HCT116 (cell line): ENCODE data around the gene TAF3. TPM values are rescaled to one million over a fixed set of nuclear protein-coding genes. Genes with fewer than 3 reads are reported as not detected.

Source experiments
- ATAC-seq: fragments of 200-7000 bp; cut with Tn5 transposase; 2 replicates; pipeline ENCODE4 v1.9.1; 2020; ENCODE audit warnings: mild to moderate bottlenecking, moderate library complexity
- BruUV-seq: library from RNA; stranded (reverse); fragments of 400-500 nt; replicated peaks from 2 replicates; lab custom pipeline; 2021; lab: Mats Ljungman, UMichigan
- CTCF ChIA-PET: fragments of 300-600 bp; sonication (Branson Sonifier 250); formaldehyde crosslinking; loops from one replicate; lab custom pipeline; 2021; ENCODE audit warnings: antibody characterized with exemption; lab: Charles Lee
- POLR2A ChIA-PET: fragments of 300-600, 350-600 bp; sonication (Branson Sonifier 250); formaldehyde crosslinking; loops from one replicate; lab custom pipeline; 2021; ENCODE audit warnings: antibody characterized with exemption; lab: Charles Lee
- RAD21 ChIA-PET, 2 experiments: fragments of 300-600 bp; sonication (Branson Sonifier 250); formaldehyde crosslinking; loops; one replicate each; lab custom pipeline; 2023; ENCODE audit warnings: low total read pairs in 2 of 2; ENCODE audit not compliant: uncharacterized antibody in 2 of 2, unreplicated experiment in 2 of 2, low non-redundant PET in 1 of 2; lab: Charles Lee
- DNase-seq: peaks from one replicate; pipeline ENCODE4 v3.0.0-alpha.2; 2010; ENCODE audit warnings: low read depth, low spot score
- H2AFZ ChIP-seq: fragments of 200-600 bp; shearing (Covaris generic), sonication (generic); 2 replicates; pipeline ENCODE4 v1.6.1; 2017; ENCODE audit warnings: low read depth, mixed run types, mixed read lengths, antibody characterized with exemption, low read length; ENCODE audit not compliant: poor library complexity, severe bottlenecking
- H3K27ac ChIP-seq: 2 replicates; pipeline ENCODE4 v1.5.1; 2012; ENCODE audit warnings: low read depth, low read length
- H3K27me3 ChIP-seq: fragments of 200-600 bp; sonication (generic); 2 replicates; pipeline ENCODE4 v1.6.1; 2016; ENCODE audit warnings: mixed run types, low read length, mixed read lengths; ENCODE audit not compliant: insufficient read depth
- H3K36me3 ChIP-seq, 2 experiments: fragments of 200-500 bp in 1 of 2; fragments of 200-600 bp in 1 of 2; sonication (Bioruptor generic) in 1 of 2; sonication (generic) in 1 of 2; 2 replicates each; pipeline versions ENCODE4 v1.5.1 to v1.6.1; 2014 to 2016; ENCODE audit warnings: low read length in 2 of 2, inconsistent platforms in 1 of 2, mixed read lengths in 1 of 2, mixed run types in 1 of 2; ENCODE audit not compliant: insufficient read depth in 2 of 2, control insufficient read depth in 1 of 2
- H3K4me1 ChIP-seq, 2 experiments: fragments of 200-600 bp in 1 of 2; sonication (generic) in 1 of 2; 2 replicates each; pipeline versions ENCODE4 v1.5.1 to v1.6.1; 2012 to 2017; ENCODE audit warnings: low read length in 2 of 2, inconsistent platforms in 1 of 2, mild to moderate bottlenecking in 1 of 2, mixed read lengths in 1 of 2, mixed run types in 1 of 2, moderate library complexity in 1 of 2; ENCODE audit not compliant: insufficient read depth in 2 of 2, control insufficient read depth in 1 of 2
- H3K4me2 ChIP-seq: fragments of 200-600 bp; sonication (generic); 2 replicates; pipeline ENCODE4 v1.6.1; 2017; ENCODE audit warnings: mixed run types, low read length, mixed read lengths
- H3K4me3 ChIP-seq, 2 experiments: fragments of 200-600 bp in 1 of 2; sonication (generic) in 1 of 2; replicated peaks in 1 of 2; 2 replicates each; pipeline ENCODE4 v1.5.1; 2011 to 2016; ENCODE audit warnings: low read length in 2 of 2, control low read depth in 1 of 2, low read depth in 1 of 2, mild to moderate bottlenecking in 1 of 2, mixed read lengths in 1 of 2, mixed run types in 1 of 2
- H3K79me2 ChIP-seq: fragments of 200-600 bp; sonication (generic); 2 replicates; pipeline ENCODE4 v1.6.1; 2017; ENCODE audit warnings: mild to moderate bottlenecking, mixed run types, low read length, moderate library complexity, mixed read lengths; ENCODE audit not compliant: insufficient read depth
- H3K9ac ChIP-seq: fragments of 200-600 bp; sonication (generic); 2 replicates; pipeline ENCODE4 v1.6.1; 2016; ENCODE audit warnings: low read length, mixed read lengths
- H3K9me2 ChIP-seq: fragments of 200-600 bp; sonication (generic), shearing (Covaris generic); 2 replicates; pipeline ENCODE4 v1.6.1; 2017; ENCODE audit warnings: mixed run types, mild to moderate bottlenecking, moderate library complexity; ENCODE audit not compliant: insufficient read depth
- H3K9me3 ChIP-seq, 2 experiments: fragments of 200-500 bp in 1 of 2; fragments of 200-600 bp in 1 of 2; sonication (Bioruptor generic) in 1 of 2; sonication (generic) in 1 of 2; 2 replicates each; pipeline ENCODE4 v1.6.1; 2014 to 2017; ENCODE audit warnings: low read length in 2 of 2, mixed read lengths in 2 of 2, inconsistent platforms in 1 of 2, low read depth in 1 of 2, mild to moderate bottlenecking in 1 of 2, mixed run types in 1 of 2, moderate library complexity in 1 of 2; ENCODE audit not compliant: control insufficient read depth in 1 of 2, insufficient read depth in 1 of 2
- H4K20me1 ChIP-seq: fragments of 200-600 bp; sonication (generic), shearing (Covaris generic); 2 replicates; pipeline ENCODE4 v1.6.1; 2017; ENCODE audit warnings: mixed run types, mild to moderate bottlenecking, moderate library complexity; ENCODE audit not compliant: insufficient read depth
- CEBPB ChIP-seq: IDR thresholded peaks from 2 replicates; pipeline ENCODE4 v1.6.1; 2012; ENCODE audit warnings: low read depth
- EGR1 ChIP-seq: IDR thresholded peaks from 2 replicates; pipeline ENCODE4 v1.6.1; 2012; ENCODE audit warnings: low read depth
- EZH2 ChIP-seq: fragments of 200-600 bp; sonication (generic); IDR thresholded peaks from 2 replicates; pipeline ENCODE4 v1.6.1; 2017; ENCODE audit warnings: antibody characterized with exemption, mixed run types
- JUND ChIP-seq: IDR thresholded peaks from 2 replicates; pipeline ENCODE4 v1.6.1; 2012
- POLR2A ChIP-seq: IDR thresholded peaks from 2 replicates; pipeline ENCODE4 v1.7.0; 2011; ENCODE audit warnings: borderline replicate concordance; ENCODE audit not compliant: insufficient read depth, insufficient read length; ENCODE audit errors: extremely low read depth
- POLR2AphosphoS5 ChIP-seq: IDR thresholded peaks from 2 replicates; pipeline ENCODE4 v1.6.1; 2011; ENCODE audit warnings: mild to moderate bottlenecking, low read depth, low read length, moderate library complexity
- SP1 ChIP-seq: IDR thresholded peaks from 2 replicates; pipeline ENCODE4 v1.6.1; 2012; ENCODE audit warnings: low read depth
- SRF ChIP-seq: IDR thresholded peaks from 2 replicates; pipeline ENCODE4 v1.6.1; 2012; ENCODE audit warnings: low read depth
- TCF7L2 ChIP-seq: IDR thresholded peaks from 2 replicates; pipeline ENCODE4 v1.7.0; 2011; ENCODE audit warnings: borderline replicate concordance, inconsistent platforms; ENCODE audit not compliant: insufficient read depth, insufficient read length; ENCODE audit errors: extremely low read depth
- ZNF274 ChIP-seq: fragments of 200-500 bp; sonication (Bioruptor generic); IDR thresholded peaks from 2 replicates; pipeline ENCODE4 v1.6.1; 2014; ENCODE audit warnings: mild to moderate bottlenecking, low read depth, low read length, inconsistent platforms
- intact Hi-C: fragments of 100-400 bp; cut with micrococcal nuclease; formaldehyde crosslinking; loops from 2 replicates; pipeline ENCODE4 v1.10.0; 2022
- total RNA-seq: library from RNA; stranded (reverse); gene quantifications from one replicate; pipeline ENCODE4 v1.2.1, GENCODE V29; 2021; ENCODE audit not compliant: unreplicated experiment
- TF ChIP-seq, protein P1 (sequence below): IDR thresholded peaks from 2 replicates; pipeline ENCODE4 v1.6.1; 2012
- TF ChIP-seq, protein P2 (sequence below): IDR thresholded peaks from 2 replicates; pipeline ENCODE4 v1.6.1; 2012; ENCODE audit warnings: low read depth
- TF ChIP-seq, protein P3 (sequence below): IDR thresholded peaks from 2 replicates; pipeline ENCODE4 v1.6.1; 2011; ENCODE audit warnings: mild to moderate bottlenecking, low read length, moderate library complexity; ENCODE audit not compliant: insufficient replicate concordance; ENCODE audit errors: extremely low read depth
- TF ChIP-seq, protein P4 (sequence below): IDR thresholded peaks from 2 replicates; pipeline ENCODE4 v1.6.1; 2012

Gene TAF3
- total RNA-seq, 1 experiment from 2014 or later, result 8.0 TPM

DNA sequence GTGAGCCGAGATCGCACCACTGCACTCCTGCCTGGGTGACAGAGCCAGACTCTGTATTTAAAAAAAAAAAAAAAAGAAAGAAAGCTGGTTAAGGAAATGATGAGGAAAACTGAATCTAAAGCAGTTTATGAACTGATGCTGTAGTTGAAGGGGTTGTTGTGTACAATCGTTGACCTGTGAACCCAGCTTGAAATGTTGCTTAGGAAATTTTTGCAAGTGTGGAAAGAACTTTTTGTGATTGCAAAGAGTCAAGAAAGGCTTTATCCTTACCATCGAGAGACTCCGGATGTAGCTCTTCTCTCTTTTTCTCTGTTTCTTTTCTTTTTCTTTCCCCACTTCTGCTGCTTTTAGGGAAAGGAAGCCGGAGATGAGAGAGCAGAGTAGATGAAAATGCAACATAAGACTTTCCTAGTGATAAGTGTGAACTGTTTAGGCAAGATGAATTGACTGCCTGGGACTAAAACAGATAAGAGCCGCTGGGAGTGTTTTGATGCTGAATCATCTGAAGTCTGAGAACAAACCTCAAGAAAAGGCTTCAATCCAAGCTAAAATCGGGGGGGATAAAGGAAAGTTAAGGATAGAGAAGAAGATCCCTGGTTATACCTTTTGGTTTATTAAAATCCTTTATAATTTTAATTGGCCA lies 69.0 kb downstream of the TAF3 start:
- no peaks in the 10 kb centered on the region for H3K36me3 ChIP-seq
- H3K79me2 ChIP-seq, result no peaks in the 10 kb centered on the region; the same call in 1 of the 2 replicates
- no peak overlapping the region for H3K4me3 ChIP-seq
- intact Hi-C loops, result no loop called here
- no peaks in the 10 kb centered on the region for H4K20me1 ChIP-seq
- no peak overlapping the region for H3K9ac ChIP-seq
- H2AFZ ChIP-seq, result no peak overlapping the region
- TF ChIP-seq CEBPB (no peak), ZNF274 (no peak), POLR2AphosphoS5 (no peak), EGR1 (no peak), EZH2 (no peak), TCF7L2 (no peak), SRF (no peak), JUND (no peak), POLR2A (no peak), SP1 (no peak)
- TF ChIP-seq, protein P1, sequence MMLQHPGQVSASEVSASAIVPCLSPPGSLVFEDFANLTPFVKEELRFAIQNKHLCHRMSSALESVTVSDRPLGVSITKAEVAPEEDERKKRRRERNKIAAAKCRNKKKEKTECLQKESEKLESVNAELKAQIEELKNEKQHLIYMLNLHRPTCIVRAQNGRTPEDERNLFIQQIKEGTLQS, result no peak
- TF ChIP-seq, protein P2, sequence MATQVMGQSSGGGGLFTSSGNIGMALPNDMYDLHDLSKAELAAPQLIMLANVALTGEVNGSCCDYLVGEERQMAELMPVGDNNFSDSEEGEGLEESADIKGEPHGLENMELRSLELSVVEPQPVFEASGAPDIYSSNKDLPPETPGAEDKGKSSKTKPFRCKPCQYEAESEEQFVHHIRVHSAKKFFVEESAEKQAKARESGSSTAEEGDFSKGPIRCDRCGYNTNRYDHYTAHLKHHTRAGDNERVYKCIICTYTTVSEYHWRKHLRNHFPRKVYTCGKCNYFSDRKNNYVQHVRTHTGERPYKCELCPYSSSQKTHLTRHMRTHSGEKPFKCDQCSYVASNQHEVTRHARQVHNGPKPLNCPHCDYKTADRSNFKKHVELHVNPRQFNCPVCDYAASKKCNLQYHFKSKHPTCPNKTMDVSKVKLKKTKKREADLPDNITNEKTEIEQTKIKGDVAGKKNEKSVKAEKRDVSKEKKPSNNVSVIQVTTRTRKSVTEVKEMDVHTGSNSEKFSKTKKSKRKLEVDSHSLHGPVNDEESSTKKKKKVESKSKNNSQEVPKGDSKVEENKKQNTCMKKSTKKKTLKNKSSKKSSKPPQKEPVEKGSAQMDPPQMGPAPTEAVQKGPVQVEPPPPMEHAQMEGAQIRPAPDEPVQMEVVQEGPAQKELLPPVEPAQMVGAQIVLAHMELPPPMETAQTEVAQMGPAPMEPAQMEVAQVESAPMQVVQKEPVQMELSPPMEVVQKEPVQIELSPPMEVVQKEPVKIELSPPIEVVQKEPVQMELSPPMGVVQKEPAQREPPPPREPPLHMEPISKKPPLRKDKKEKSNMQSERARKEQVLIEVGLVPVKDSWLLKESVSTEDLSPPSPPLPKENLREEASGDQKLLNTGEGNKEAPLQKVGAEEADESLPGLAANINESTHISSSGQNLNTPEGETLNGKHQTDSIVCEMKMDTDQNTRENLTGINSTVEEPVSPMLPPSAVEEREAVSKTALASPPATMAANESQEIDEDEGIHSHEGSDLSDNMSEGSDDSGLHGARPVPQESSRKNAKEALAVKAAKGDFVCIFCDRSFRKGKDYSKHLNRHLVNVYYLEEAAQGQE, result no peak
- TF ChIP-seq, protein P3, sequence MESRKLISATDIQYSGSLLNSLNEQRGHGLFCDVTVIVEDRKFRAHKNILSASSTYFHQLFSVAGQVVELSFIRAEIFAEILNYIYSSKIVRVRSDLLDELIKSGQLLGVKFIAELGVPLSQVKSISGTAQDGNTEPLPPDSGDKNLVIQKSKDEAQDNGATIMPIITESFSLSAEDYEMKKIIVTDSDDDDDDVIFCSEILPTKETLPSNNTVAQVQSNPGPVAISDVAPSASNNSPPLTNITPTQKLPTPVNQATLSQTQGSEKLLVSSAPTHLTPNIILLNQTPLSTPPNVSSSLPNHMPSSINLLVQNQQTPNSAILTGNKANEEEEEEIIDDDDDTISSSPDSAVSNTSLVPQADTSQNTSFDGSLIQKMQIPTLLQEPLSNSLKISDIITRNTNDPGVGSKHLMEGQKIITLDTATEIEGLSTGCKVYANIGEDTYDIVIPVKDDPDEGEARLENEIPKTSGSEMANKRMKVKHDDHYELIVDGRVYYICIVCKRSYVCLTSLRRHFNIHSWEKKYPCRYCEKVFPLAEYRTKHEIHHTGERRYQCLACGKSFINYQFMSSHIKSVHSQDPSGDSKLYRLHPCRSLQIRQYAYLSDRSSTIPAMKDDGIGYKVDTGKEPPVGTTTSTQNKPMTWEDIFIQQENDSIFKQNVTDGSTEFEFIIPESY, result no peak
- TF ChIP-seq, protein P4, sequence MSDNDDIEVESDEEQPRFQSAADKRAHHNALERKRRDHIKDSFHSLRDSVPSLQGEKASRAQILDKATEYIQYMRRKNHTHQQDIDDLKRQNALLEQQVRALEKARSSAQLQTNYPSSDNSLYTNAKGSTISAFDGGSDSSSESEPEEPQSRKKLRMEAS, result no peak
- no peak overlapping the region for H3K4me2 ChIP-seq
- H3K4me1 ChIP-seq, result no peaks in the 10 kb centered on the region
- no peak for DNase-seq
- no peaks in the 10 kb centered on the region for H3K27me3 ChIP-seq
- CTCF ChIA-PET, result interaction anchor here (1.2 kb wide), 1 partner anchor 15 kb away, joined by 3 read pairs; no protein-coding TSS in a partner anchor
- POLR2A ChIA-PET, result no interaction called here
- RAD21 ChIA-PET, result no interaction called here
- H3K27ac ChIP-seq, result no peak overlapping the region
- no TSS peak for BruUV-seq
- no peaks in the 10 kb centered on the region for H3K9me2 ChIP-seq
- ATAC-seq, result no peak
- H3K9me3 ChIP-seq, result no peaks in the 10 kb centered on the region
